Measurements from ENCODE around the gene MAP3K2. TPM values are rescaled to one million over a fixed set of nuclear protein-coding genes. Genes with fewer than 3 reads are reported as not detected.

The MAP3K2 gene
- total RNA-seq, 1 experiment from 2014 or later = 54.6 TPM

DNA sequence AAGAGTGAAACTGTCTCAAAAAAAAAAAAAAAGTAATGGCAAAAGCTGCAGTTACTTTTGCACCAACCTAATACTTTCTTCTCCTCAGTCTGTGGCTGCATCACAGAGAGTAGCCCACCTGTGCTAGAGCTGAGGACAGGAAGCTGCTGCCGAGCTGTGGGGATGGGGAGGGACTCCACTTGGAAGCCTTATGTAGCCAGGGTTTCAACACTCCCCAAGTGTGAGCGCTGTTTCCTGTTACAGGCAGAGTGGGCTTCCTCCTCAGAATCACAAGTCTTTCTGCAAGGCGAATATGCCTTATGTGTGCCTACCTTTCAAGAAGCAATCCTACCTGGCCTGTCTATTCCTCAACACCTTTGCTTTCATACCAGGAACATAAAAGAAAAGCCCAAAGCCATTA, 131.4 kb downstream of the MAP3K2 start:
- peaks cover 13% of the 10 kb centered on the region for H3K4me1 ChIP-seq (ENCODE audit: insufficient read depth, low read length)
- no peaks in the 10 kb centered on the region for H3K79me2 ChIP-seq (ENCODE audit: low read length)
- no peak overlapping the region for H3K27ac ChIP-seq (ENCODE audit: low read length)
- H3K4me2 ChIP-seq (ENCODE audit: low read length) = no peak overlapping the region
- no peak overlapping the region for H2AFZ ChIP-seq (ENCODE audit: low read length)
- no peaks in the 10 kb centered on the region for H3K9me3 ChIP-seq (ENCODE audit: low read length)
- no peak for DNase-seq
- no peaks in the 10 kb centered on the region for H3K9me2 ChIP-seq (replicated peaks; ENCODE audit: low read length)
- CTCF ChIA-PET = no interaction called here
- no peak overlapping the region for H3K4me3 ChIP-seq (ENCODE audit: low read length)
- H3F3A ChIP-seq (ENCODE audit: low read length, unreplicated experiment) = no peaks in the 10 kb centered on the region
- ATAC-seq = no peak
- no peak overlapping the region for H3K9ac ChIP-seq (ENCODE audit: low read length)
- POLR2A ChIA-PET (ENCODE audit: unreplicated experiment) = no interaction called here
- no peaks in the 10 kb centered on the region for H4K20me1 ChIP-seq (ENCODE audit: low read length)
- peaks cover 29% of the 10 kb centered on the region for H3K36me3 ChIP-seq (ENCODE audit: low read depth, low read length)
- intact Hi-C loops (cut with micrococcal nuclease) = no loop called here
- no TSS peak for BruUV-seq (replicated peaks)
- TF ChIP-seq, protein P1, sequence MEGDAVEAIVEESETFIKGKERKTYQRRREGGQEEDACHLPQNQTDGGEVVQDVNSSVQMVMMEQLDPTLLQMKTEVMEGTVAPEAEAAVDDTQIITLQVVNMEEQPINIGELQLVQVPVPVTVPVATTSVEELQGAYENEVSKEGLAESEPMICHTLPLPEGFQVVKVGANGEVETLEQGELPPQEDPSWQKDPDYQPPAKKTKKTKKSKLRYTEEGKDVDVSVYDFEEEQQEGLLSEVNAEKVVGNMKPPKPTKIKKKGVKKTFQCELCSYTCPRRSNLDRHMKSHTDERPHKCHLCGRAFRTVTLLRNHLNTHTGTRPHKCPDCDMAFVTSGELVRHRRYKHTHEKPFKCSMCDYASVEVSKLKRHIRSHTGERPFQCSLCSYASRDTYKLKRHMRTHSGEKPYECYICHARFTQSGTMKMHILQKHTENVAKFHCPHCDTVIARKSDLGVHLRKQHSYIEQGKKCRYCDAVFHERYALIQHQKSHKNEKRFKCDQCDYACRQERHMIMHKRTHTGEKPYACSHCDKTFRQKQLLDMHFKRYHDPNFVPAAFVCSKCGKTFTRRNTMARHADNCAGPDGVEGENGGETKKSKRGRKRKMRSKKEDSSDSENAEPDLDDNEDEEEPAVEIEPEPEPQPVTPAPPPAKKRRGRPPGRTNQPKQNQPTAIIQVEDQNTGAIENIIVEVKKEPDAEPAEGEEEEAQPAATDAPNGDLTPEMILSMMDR (conservative IDR thresholded peaks at IDR 0.05; ENCODE audit: low read depth, low read length) = no peak
- TF ChIP-seq EZH2 (IDR thresholded peaks at IDR 0.05; ENCODE audit: low read length, unreplicated experiment) (no peak), EZH2phosphoT487 (IDR thresholded peaks at IDR 0.05; ENCODE audit: borderline replicate concordance, low read length) (no peak)
- H3K27me3 ChIP-seq (ENCODE audit: low read length) = no peaks in the 10 kb centered on the region

DNA sequence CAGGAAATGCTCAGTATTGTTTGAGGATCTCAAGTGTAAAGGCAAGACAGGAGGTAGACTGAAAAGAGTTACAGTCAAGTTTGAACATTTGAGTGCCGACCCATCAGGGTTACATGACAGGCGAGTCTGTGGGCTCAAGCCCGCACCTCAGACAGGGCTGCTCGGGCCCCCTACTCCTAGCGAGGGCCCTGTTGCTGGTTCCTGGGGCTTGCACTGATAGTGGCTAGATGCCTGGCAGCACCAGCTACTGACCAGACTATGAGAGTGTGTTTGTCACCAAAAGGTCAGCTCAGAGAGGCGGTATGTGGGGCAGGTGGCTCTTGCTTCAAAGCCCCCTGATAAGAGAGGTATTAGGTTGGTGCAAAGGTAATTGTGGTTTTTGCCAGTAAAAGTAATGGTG, 132.1 kb downstream of the MAP3K2 start:
- DNase-seq (no peak), ATAC-seq (no peak)
- ChIA-PET CTCF (no interaction called here), POLR2A (ENCODE audit: unreplicated experiment) (no interaction called here)
- Histone ChIP-seq H3K36me3 (ENCODE audit: low read depth, low read length) (peaks cover 26% of the 10 kb centered on the region), H4K20me1 (ENCODE audit: low read length) (no peaks in the 10 kb centered on the region), H3K27me3 (ENCODE audit: low read length) (no peaks in the 10 kb centered on the region), H3K9me3 (ENCODE audit: low read length) (no peaks in the 10 kb centered on the region), H3K27ac (ENCODE audit: low read length) (no peak overlapping the region), H3K4me2 (ENCODE audit: low read length) (no peak overlapping the region), H3F3A (ENCODE audit: low read length, unreplicated experiment) (no peaks in the 10 kb centered on the region), H3K4me1 (ENCODE audit: insufficient read depth, low read length) (peaks cover 13% of the 10 kb centered on the region), H3K9me2 (replicated peaks; ENCODE audit: low read length) (no peaks in the 10 kb centered on the region), H3K79me2 (ENCODE audit: low read length) (no peaks in the 10 kb centered on the region), H3K4me3 (ENCODE audit: low read length) (no peak overlapping the region), H2AFZ (ENCODE audit: low read length) (no peak overlapping the region), H3K9ac (ENCODE audit: low read length) (no peak overlapping the region)
- BruUV-seq (replicated peaks) = no TSS peak
- TF ChIP-seq EZH2phosphoT487 (IDR thresholded peaks at IDR 0.05; ENCODE audit: borderline replicate concordance, low read length) = no peak
- TF ChIP-seq, protein P1 (conservative IDR thresholded peaks at IDR 0.05; ENCODE audit: low read depth, low read length) = no peak
- TF ChIP-seq EZH2 (IDR thresholded peaks at IDR 0.05; ENCODE audit: low read length, unreplicated experiment) = no peak
- intact Hi-C loops (cut with micrococcal nuclease) = no loop called here

- Histone ChIP-seq H3K9ac (ENCODE audit: low read length) (no peak overlapping the region), H3K9me3 (ENCODE audit: low read length) (no peaks in the 10 kb centered on the region), H3K79me2 (ENCODE audit: low read length) (no peaks in the 10 kb centered on the region), H2AFZ (ENCODE audit: low read length) (no peak overlapping the region), H3K27ac (ENCODE audit: low read length) (no peak overlapping the region), H3K4me3 (ENCODE audit: low read length) (no peak overlapping the region), H4K20me1 (ENCODE audit: low read length) (no peaks in the 10 kb centered on the region), H3K4me1 (ENCODE audit: insufficient read depth, low read length) (peaks cover 13% of the 10 kb centered on the region), H3F3A (ENCODE audit: low read length, unreplicated experiment) (no peaks in the 10 kb centered on the region), H3K9me2 (replicated peaks; ENCODE audit: low read length) (no peaks in the 10 kb centered on the region), H3K36me3 (ENCODE audit: low read depth, low read length) (peaks cover 23% of the 10 kb centered on the region), H3K4me2 (ENCODE audit: low read length) (no peak overlapping the region), H3K27me3 (ENCODE audit: low read length) (no peaks in the 10 kb centered on the region)
- DNase-seq (no peak), ATAC-seq (no peak)
- ChIA-PET POLR2A (ENCODE audit: unreplicated experiment) (no interaction called here), CTCF (no interaction called here)
- intact Hi-C loops (cut with micrococcal nuclease) = no loop called here
- no TSS peak for BruUV-seq (replicated peaks)
- no peak for TF ChIP-seq EZH2 (IDR thresholded peaks at IDR 0.05; ENCODE audit: low read length, unreplicated experiment)
- TF ChIP-seq, protein P1 (conservative IDR thresholded peaks at IDR 0.05; ENCODE audit: low read depth, low read length) = no peak
- no peak for TF ChIP-seq EZH2phosphoT487 (IDR thresholded peaks at IDR 0.05; ENCODE audit: borderline replicate concordance, low read length)
These were observed 132.6 kb downstream of the MAP3K2 start for GRCh38 chr2:127255146-127255545.

Data from PC-3 (cell line).